ENCODE data around the gene PRRC2A. TPM values are rescaled to one million over a fixed set of nuclear protein-coding genes. Genes with fewer than 3 reads are reported as not detected.

The PRRC2A gene
- total and polyA plus RNA-seq, 5 donors, result 95.2 to 110 (median 97.5) TPM

DNA sequence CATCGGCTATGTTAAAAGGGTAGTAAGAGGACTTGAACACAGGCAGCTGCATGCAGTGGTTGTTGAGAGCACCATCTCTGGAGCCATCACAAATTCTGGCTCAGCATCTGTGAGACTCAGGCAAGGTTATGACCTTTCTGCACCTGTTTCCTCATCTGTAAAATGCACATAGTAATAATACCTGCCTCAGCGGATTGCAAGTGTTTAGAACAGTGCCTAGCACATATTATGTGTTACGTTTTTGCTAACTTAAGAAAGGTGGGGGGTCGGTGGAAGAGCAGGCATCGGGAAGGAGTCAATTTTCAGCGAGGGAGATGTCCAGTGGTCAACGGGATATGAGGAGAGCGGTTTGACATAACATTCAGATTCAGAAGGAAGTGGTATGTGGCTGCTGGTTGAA lies 57.4 kb downstream of the PRRC2A start:
- Histone ChIP-seq H3K9me3 (ENCODE audit: control insufficient read depth, low read length) (no peaks in the 10 kb centered on the region), H3K27me3 (ENCODE audit: control insufficient read depth, insufficient read depth) (no peaks in the 10 kb centered on the region), H3K4me1 (ENCODE audit: control insufficient read depth, insufficient read depth, low read length) (peaks cover 3% of the 10 kb centered on the region), H3K4me3 (ENCODE audit: low read length) (no peak overlapping the region), H3K27ac (ENCODE audit: low read length) (no peak overlapping the region)
- 76% methylated on average over 8 of the region's 8 CpGs for WGBS
- intact Hi-C loops (cut with DNase I), result no loop called here
- ATAC-seq (no peak), DNase-seq (no peak)

DNA sequence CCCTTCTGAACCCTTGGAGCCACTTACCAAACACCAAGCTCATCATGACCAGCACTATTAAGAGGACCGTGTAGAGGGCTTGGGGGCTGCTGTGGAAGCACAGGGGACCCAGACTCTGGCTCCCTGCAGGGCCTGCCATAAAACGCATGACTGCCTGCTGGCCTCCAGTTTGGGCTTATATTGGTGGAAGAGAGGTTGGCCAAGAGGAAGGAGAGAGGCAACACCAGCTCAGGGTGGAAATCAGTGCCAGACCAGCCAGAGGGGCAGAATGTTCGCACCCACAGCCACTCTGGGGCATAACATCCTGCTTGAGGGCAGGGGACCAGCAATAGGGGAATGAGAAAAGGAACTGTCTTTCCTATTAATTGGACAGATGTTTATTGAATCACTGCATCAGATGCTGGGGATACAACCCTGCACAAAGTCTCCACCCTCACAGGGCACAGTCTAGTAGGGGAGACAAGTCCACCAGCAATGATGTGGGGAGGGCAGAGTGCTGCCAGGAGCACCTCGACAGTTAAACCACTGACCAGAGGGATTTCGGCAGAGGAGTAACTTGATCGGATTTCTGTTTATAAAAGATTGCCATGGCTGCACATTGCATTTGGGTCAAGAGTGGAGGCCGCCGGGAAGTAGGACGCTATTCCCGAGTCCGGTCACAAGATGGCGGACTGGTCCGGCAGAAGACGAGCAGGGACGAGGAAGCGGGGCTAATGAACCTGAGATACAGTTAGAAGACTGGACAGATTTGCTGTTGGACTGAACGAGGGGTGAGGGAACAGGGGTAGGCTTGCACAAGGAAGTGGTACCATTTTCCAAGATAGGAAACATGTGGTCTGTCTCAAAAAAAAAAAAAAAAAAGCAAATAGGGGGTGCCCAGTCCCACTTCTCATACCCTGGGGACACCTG lies 60.0 kb downstream of the PRRC2A start, which contains the start of gene LY6G5C:
Gene LY6G5C, minus strand, starts transcription at position 842 of the 909 bp plus-strand sequence. Its CDS starts 694 bp downstream, at position 148.
- Histone ChIP-seq H3K27ac (ENCODE audit: low read length) (peak within 1 kb of the TSS; percentile 49), H3K4me1 (ENCODE audit: control insufficient read depth, insufficient read depth, low read length) (peaks cover 3% of the 10 kb centered on the region), H3K27me3 (ENCODE audit: control insufficient read depth, insufficient read depth) (no peaks in the 10 kb centered on the region), H3K9me3 (ENCODE audit: control insufficient read depth, low read length) (no peaks in the 10 kb centered on the region), H3K4me3 (ENCODE audit: low read length) (peak within 1 kb of the TSS; percentile 70)
- DNase-seq (peak; percentile 81 to 93 (median 91)), ATAC-seq (peak; percentile 82 to 86)
- intact Hi-C loops (cut with DNase I), result loop anchor here in 3 of 4 donors (2.0 to 10.0 kb wide), 5 partner anchors 47 to 274 kb away; partner anchors contain the start of genes NELFE (in 2 of the 3), SKIC2 (in 2 of the 3), DDAH2 (in 1 of the 3) and NEU1 (in 1 of the 3)
- WGBS, result 12% methylated on average over 17 of the region's 17 CpGs

DNA sequence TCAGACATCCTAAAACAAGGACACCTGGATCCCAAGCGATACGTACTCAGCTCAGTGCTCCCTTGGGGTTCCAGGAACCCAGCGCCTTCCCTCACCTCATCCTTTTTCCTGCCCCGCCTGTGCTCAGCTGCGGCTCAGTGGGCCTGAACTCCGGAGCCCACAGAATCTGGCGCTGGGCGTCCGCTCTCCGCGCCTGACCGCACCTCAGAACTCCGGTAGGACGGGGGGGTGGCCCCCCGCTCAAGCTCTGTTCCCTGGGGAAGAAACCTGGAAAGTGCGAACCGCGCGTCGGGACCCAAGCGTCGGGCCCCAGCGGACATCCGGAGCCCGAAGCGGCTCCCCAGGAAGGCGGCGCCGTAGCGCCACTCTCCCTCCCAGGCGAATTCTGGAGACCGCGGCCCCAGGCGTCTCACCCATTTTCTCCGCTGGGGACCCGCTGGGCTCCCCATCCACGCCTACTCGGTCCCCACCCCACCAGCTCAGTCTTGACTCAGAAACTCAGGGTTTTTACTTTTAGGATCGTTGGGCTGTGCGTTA lies 60.7 kb downstream of the PRRC2A start:
- ATAC-seq, result peak; percentile 65 to 68
- under 1% methylated on average over 40 of the region's 40 CpGs for WGBS
- H3K4me3 ChIP-seq (ENCODE audit: low read length), result peak overlapping the region; percentile 70
- H3K27ac ChIP-seq (ENCODE audit: low read length), result peak overlapping the region; percentile 49
- intact Hi-C loops (cut with DNase I), result loop anchor here in 3 of 4 donors (2.0 to 10.0 kb wide), 5 partner anchors 46 to 274 kb away; partner anchors contain the start of genes NELFE (in 2 of the 3), SKIC2 (in 2 of the 3), DDAH2 (in 1 of the 3) and NEU1 (in 1 of the 3)
- no peaks in the 10 kb centered on the region for H3K9me3 ChIP-seq (ENCODE audit: control insufficient read depth, low read length)
- DNase-seq, result peak; percentile 41 to 81 (median 80)
- no peaks in the 10 kb centered on the region for H3K27me3 ChIP-seq (ENCODE audit: control insufficient read depth, insufficient read depth)
- H3K4me1 ChIP-seq (ENCODE audit: control insufficient read depth, insufficient read depth, low read length), result peaks cover 3% of the 10 kb centered on the region

DNA sequence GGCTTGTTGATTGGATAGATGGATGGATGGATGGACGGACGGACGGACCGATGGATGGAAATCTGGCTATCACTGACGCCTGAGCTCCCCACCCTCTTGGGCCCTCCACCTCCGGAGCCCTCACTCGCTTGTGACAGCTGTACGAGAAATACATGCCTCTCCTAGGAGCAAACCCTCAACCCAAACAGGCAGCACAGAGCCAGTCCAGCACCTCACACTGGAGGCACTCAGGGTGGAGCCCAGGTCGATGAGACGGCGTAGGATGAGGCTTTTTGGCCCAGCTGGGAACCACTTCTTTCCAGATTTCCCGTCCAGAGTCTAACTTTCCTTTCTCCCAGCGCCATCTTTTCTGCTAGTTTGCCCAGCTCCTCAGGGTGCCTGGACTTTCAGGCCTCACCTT lies 63.1 kb downstream of the PRRC2A start:
- Histone ChIP-seq H3K4me3 (ENCODE audit: low read length) (no peak overlapping the region), H3K4me1 (ENCODE audit: control insufficient read depth, insufficient read depth, low read length) (peaks cover 3% of the 10 kb centered on the region), H3K27me3 (ENCODE audit: control insufficient read depth, insufficient read depth) (no peaks in the 10 kb centered on the region), H3K9me3 (ENCODE audit: control insufficient read depth, low read length) (no peaks in the 10 kb centered on the region), H3K27ac (ENCODE audit: low read length) (no peak overlapping the region)
- DNase-seq, result no peak
- no peak for ATAC-seq
- intact Hi-C loops (cut with DNase I), result loop anchor here in 3 of 4 donors (5.0 to 10.0 kb wide), 4 partner anchors 44 to 271 kb away; partner anchors contain the start of genes NELFE (in 2 of the 3), SKIC2 (in 2 of the 3), DDAH2 (in 1 of the 3) and NEU1 (in 1 of the 3)
- 62% methylated on average over 13 of the region's 13 CpGs for WGBS

DNA sequence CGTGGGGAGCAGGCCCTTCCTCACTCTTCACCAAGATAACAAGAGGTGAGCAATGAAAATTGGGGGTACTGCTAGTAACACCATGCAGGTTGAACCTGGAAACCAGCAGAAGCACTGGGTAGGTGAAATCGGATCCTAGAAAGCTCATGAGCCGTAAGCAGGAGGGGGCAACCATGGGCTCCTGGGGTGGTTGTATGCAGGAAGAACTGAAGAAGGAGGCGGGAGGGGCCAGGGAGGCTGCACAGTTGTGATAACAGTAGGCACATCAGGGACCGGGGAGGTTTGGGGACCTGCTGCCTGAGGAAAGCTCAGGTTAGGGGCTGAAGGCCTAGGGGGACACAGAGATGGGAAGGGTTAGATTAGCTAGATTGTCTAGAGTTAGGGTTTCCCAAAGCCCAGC lies 66.0 kb downstream of the PRRC2A start:
- no peak for DNase-seq
- no peak overlapping the region for H3K27ac ChIP-seq (ENCODE audit: low read length)
- intact Hi-C loops (cut with DNase I), result loop anchor here in 3 of 4 donors (10.0 kb wide), 2 partner anchors 178 to 268 kb away; partner anchors contain the start of genes NELFE (in 2 of the 3), SKIC2 (in 2 of the 3) and NEU1 (in 1 of the 3)
- no peaks in the 10 kb centered on the region for H3K9me3 ChIP-seq (ENCODE audit: control insufficient read depth, low read length)
- ATAC-seq, result no peak
- no peaks in the 10 kb centered on the region for H3K4me1 ChIP-seq (ENCODE audit: control insufficient read depth, insufficient read depth, low read length)
- H3K4me3 ChIP-seq (ENCODE audit: low read length), result no peak overlapping the region
- WGBS, result 76% methylated on average over 5 of the region's 5 CpGs
- no peaks in the 10 kb centered on the region for H3K27me3 ChIP-seq (ENCODE audit: control insufficient read depth, insufficient read depth)

DNA sequence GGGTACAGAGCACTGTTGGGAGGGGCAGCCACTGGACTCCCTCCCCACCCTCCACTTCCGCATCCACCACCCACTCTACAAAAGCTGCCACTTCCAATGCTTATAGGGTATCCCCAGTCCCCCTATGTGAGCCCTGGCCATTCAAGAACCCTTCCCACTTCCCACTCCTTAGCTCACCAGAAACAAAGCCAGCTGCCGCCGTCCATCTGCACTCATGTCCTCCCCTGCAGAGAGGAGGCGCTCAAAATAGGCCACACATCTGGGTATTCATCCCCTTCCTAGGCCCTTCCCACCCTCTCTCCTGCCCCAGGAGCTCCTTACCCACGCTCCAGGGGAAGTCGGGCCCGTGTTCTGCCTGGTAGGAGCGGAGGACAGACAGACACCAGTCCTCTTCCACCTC lies 66.8 kb downstream of the PRRC2A start:
- Histone ChIP-seq H3K27me3 (ENCODE audit: control insufficient read depth, insufficient read depth) (no peaks in the 10 kb centered on the region), H3K4me3 (ENCODE audit: low read length) (no peak overlapping the region), H3K4me1 (ENCODE audit: control insufficient read depth, insufficient read depth, low read length) (no peaks in the 10 kb centered on the region), H3K9me3 (ENCODE audit: control insufficient read depth, low read length) (no peaks in the 10 kb centered on the region), H3K27ac (ENCODE audit: low read length) (no peak overlapping the region)
- intact Hi-C loops (cut with DNase I), result loop anchor here in 3 of 4 donors (10.0 kb wide), 2 partner anchors 177 to 267 kb away; partner anchors contain the start of genes NELFE (in 2 of the 3), SKIC2 (in 2 of the 3) and NEU1 (in 1 of the 3)
- DNase-seq (no peak), ATAC-seq (no peak)
- WGBS, result 83% methylated on average over 8 of the region's 8 CpGs

Small RNAs within 50 kb of the gene (microRNA-seq; reads per million reads assigned to microRNA genes)
- 0 to 0.54 reads per million in 2 donors for gene MIR6832

Other genes with a start within 250 kb of the PRRC2A start
Only the 30 nearest of the 35 such genes appear.
- gene MICB, start 122.6 kb upstream of the PRRC2A start, total RNA-seq, result 1 to 10 TPM; 1.6 to 1.8 (median 1.6) TPM
- 1.2 TPM for gene MICB, start 122.6 kb upstream of the PRRC2A start, polyA plus RNA-seq
- not detected for gene MCCD1, start 91.8 kb upstream of the PRRC2A start, total RNA-seq
- gene MCCD1, start 91.8 kb upstream of the PRRC2A start, polyA plus RNA-seq, result not detected
- gene DDX39B, start 78.7 kb upstream of the PRRC2A start, total RNA-seq, result 100 to 1,000 TPM; 196 to 235 (median 212) TPM
- gene DDX39B, start 78.7 kb upstream of the PRRC2A start, polyA plus RNA-seq, result 145 TPM
- 1 to 10 TPM; 1.7 to 3.8 (median 2.6) TPM for gene ATP6V1G2, start 74.1 kb upstream of the PRRC2A start, total RNA-seq
- 2.8 TPM for gene ATP6V1G2, start 74.1 kb upstream of the PRRC2A start, polyA plus RNA-seq
- 10 to 100 TPM; 12.2 to 19.3 (median 14.6) TPM for gene NFKBIL1, start 73.1 kb upstream of the PRRC2A start, total RNA-seq
- gene NFKBIL1, start 73.1 kb upstream of the PRRC2A start, polyA plus RNA-seq, result 16.7 TPM
- not detected for gene LTA, start 48.4 kb upstream of the PRRC2A start, total RNA-seq
- 0.07 TPM for gene LTA, start 48.4 kb upstream of the PRRC2A start, polyA plus RNA-seq
- gene TNF, start 45.1 kb upstream of the PRRC2A start, total RNA-seq, result under 1 TPM; 0.42 to 0.71 (median 0.53) TPM
- gene TNF, start 45.1 kb upstream of the PRRC2A start, polyA plus RNA-seq, result 0.23 TPM
- gene LTB, start 38.3 kb upstream of the PRRC2A start, total RNA-seq, result 1 to 10 TPM in 1 of 4 donors, under 1 TPM in 2, not detected in 1; 0.59 to 1.5 (median 0.60) TPM
- gene LTB, start 38.3 kb upstream of the PRRC2A start, polyA plus RNA-seq, result 0.61 TPM
- 10 to 100 TPM; 10.2 to 16.6 (median 12.4) TPM for gene LST1, start 34.4 kb upstream of the PRRC2A start, total RNA-seq
- gene LST1, start 34.4 kb upstream of the PRRC2A start, polyA plus RNA-seq, result 7.8 TPM
- under 1 TPM in 2 of 4 donors, not detected in 2; 0.26 to 0.31 TPM for gene NCR3, start 27.7 kb upstream of the PRRC2A start, total RNA-seq
- 0.11 TPM for gene NCR3, start 27.7 kb upstream of the PRRC2A start, polyA plus RNA-seq
- gene AIF1, start 5.5 kb upstream of the PRRC2A start, total RNA-seq, result 10 to 100 TPM; 17.9 to 29.9 (median 21.3) TPM
- 14.7 TPM for gene AIF1, start 5.5 kb upstream of the PRRC2A start, polyA plus RNA-seq
- gene BAG6, start 31.9 kb downstream of the PRRC2A start, total RNA-seq, result 100 to 1,000 TPM; 230 to 260 (median 256) TPM
- 226 TPM for gene BAG6, start 31.9 kb downstream of the PRRC2A start, polyA plus RNA-seq
- 1 to 10 TPM in 2 of 4 donors, under 1 TPM in 2; 0.48 to 2.8 (median 1.4) TPM for gene APOM, start 35.2 kb downstream of the PRRC2A start, total RNA-seq
- gene APOM, start 35.2 kb downstream of the PRRC2A start, polyA plus RNA-seq, result 3.9 TPM
- gene C6orf47, start 40.1 kb downstream of the PRRC2A start, total RNA-seq, result 10 to 100 TPM; 18.5 to 20.7 (median 20.1) TPM
- gene C6orf47, start 40.1 kb downstream of the PRRC2A start, polyA plus RNA-seq, result 21.2 TPM
- 10 to 100 TPM; 16.8 to 23.9 (median 20.0) TPM for gene GPANK1, start 44.3 kb downstream of the PRRC2A start, total RNA-seq
- 24.6 TPM for gene GPANK1, start 44.3 kb downstream of the PRRC2A start, polyA plus RNA-seq
- 100 to 1,000 TPM; 110 to 123 (median 116) TPM for gene CSNK2B, start 45.4 kb downstream of the PRRC2A start, total RNA-seq
- 158 TPM for gene CSNK2B, start 45.4 kb downstream of the PRRC2A start, polyA plus RNA-seq
- 1 to 10 TPM; 4.0 to 8.7 (median 5.9) TPM for gene LY6G5B, start 49.3 kb downstream of the PRRC2A start, total RNA-seq
- 4.6 TPM for gene LY6G5B, start 49.3 kb downstream of the PRRC2A start, polyA plus RNA-seq
- gene LY6G5C, start 60.4 kb downstream of the PRRC2A start, total RNA-seq, result 1 to 10 TPM; 2.1 to 3.8 (median 2.3) TPM
- 5.0 TPM for gene LY6G5C, start 60.4 kb downstream of the PRRC2A start, polyA plus RNA-seq
- gene ABHD16A, start 82.6 kb downstream of the PRRC2A start, total RNA-seq, result 10 to 100 TPM; 28.4 to 37.0 (median 31.7) TPM
- gene ABHD16A, start 82.6 kb downstream of the PRRC2A start, polyA plus RNA-seq, result 28.1 TPM
- not detected for gene LY6G6F, start 86.2 kb downstream of the PRRC2A start, total RNA-seq
- not detected for gene LY6G6F, start 86.2 kb downstream of the PRRC2A start, polyA plus RNA-seq
- not detected for gene LY6G6D, start 94.6 kb downstream of the PRRC2A start, total RNA-seq
- not detected for gene LY6G6D, start 94.6 kb downstream of the PRRC2A start, polyA plus RNA-seq
- gene LY6G6C, start 101.0 kb downstream of the PRRC2A start, total RNA-seq, result not detected
- 0.18 TPM for gene LY6G6C, start 101.0 kb downstream of the PRRC2A start, polyA plus RNA-seq
- gene MPIG6B, start 102.7 kb downstream of the PRRC2A start, total RNA-seq, result under 1 TPM in 3 of 4 donors, not detected in 1; 0.31 to 0.37 (median 0.35) TPM
- gene MPIG6B, start 102.7 kb downstream of the PRRC2A start, polyA plus RNA-seq, result 0.20 TPM
- 10 to 100 TPM; 42.4 to 55.6 (median 49.3) TPM for gene DDAH2, start 108.6 kb downstream of the PRRC2A start, total RNA-seq
- 57.4 TPM for gene DDAH2, start 108.6 kb downstream of the PRRC2A start, polyA plus RNA-seq
- 100 to 1,000 TPM in 3 of 4 donors, 10 to 100 TPM in 1; 99.4 to 153 (median 116) TPM for gene CLIC1, start 115.8 kb downstream of the PRRC2A start, total RNA-seq
- 116 TPM for gene CLIC1, start 115.8 kb downstream of the PRRC2A start, polyA plus RNA-seq
- 1 to 10 TPM; 2.6 to 3.2 (median 3.0) TPM for gene MSH5, start 119.3 kb downstream of the PRRC2A start, total RNA-seq
- 1.8 TPM for gene MSH5, start 119.3 kb downstream of the PRRC2A start, polyA plus RNA-seq
- gene SAPCD1, start 141.9 kb downstream of the PRRC2A start, total RNA-seq, result under 1 TPM in 1 of 4 donors, not detected in 3; 0.50 TPM
- 0.25 TPM for gene SAPCD1, start 141.9 kb downstream of the PRRC2A start, polyA plus RNA-seq
- 10 to 100 TPM in 1 of 4 donors, 1 to 10 TPM in 3; 3.4 to 12.8 (median 8.2) TPM for gene VWA7, start 156.6 kb downstream of the PRRC2A start, total RNA-seq
- 3.2 TPM for gene VWA7, start 156.6 kb downstream of the PRRC2A start, polyA plus RNA-seq
- 10 to 100 TPM; 21.7 to 30.6 (median 26.9) TPM for gene VARS1, start 175.0 kb downstream of the PRRC2A start, total RNA-seq
- 14.8 TPM for gene VARS1, start 175.0 kb downstream of the PRRC2A start, polyA plus RNA-seq
- 10 to 100 TPM; 22.8 to 27.3 (median 23.8) TPM for gene LSM2, start 186.3 kb downstream of the PRRC2A start, total RNA-seq
- 27.0 TPM for gene LSM2, start 186.3 kb downstream of the PRRC2A start, polyA plus RNA-seq

Data from right cardiac atrium (tissue), 5 donors.